Hematopoietic multipotent progenitor cell treated with erythropoietin and hydrocortisone succinate and interleukin-3 and kit ligand, for 15 days (in vitro differentiated cells): ENCODE results near the gene FKBP1B.
"Not testable (repeated sequence)": the region's sequence is repeated elsewhere in the genome, so short reads cannot be mapped to it uniquely, and the experiment has no call there.

Experiments used
- DNase-seq: peaks from one replicate; pipeline ENCODE4 v3.0.0-alpha.2; 2015; ENCODE audit warnings: low spot score

The FKBP1B gene

GRCh38 chr2:24022324-24022974, 27.1 kb upstream of the FKBP1B start:
- DNase-seq: no peak

GRCh38 chr2:24022975-24023575, 26.5 kb upstream of the FKBP1B start:
- DNase-seq: no peak

GRCh38 chr2:24024018-24024417, 25.5 kb upstream of the FKBP1B start:
- DNase-seq: no peak

GRCh38 chr2:24024996-24025663, 24.4 kb upstream of the FKBP1B start:
- DNase-seq: peak; percentile 60

- DNase-seq: no peak
These were observed 23.3 kb upstream of the FKBP1B start for GRCh38 chr2:24026233-24026632.

- no peak for DNase-seq
These were observed 10.6 kb upstream of the FKBP1B start for GRCh38 chr2:24038786-24039499.

GRCh38 chr2:24040511-24040910, 9.0 kb upstream of the FKBP1B start:
- DNase-seq: no peak

- not testable (repeated sequence) for DNase-seq
These were observed 6.4 kb upstream of the FKBP1B start for GRCh38 chr2:24043133-24043532.

GRCh38 chr2:24045511-24046508, 3.7 kb upstream of the FKBP1B start:
- DNase-seq: no peak

GRCh38 chr2:24046599-24046929, 3.0 kb upstream of the FKBP1B start:
- DNase-seq: no peak

GRCh38 chr2:24046930-24047702, 2.4 kb upstream of the FKBP1B start, which contains the start of gene WDCP:
Gene WDCP, minus strand, starts transcription at chr2:24047391. Its CDS starts 7,897 bp downstream, at chr2:24039494.
- peak; percentile 94 for DNase-seq

- DNase-seq: no peak
These were observed 1.9 kb upstream of the FKBP1B start for GRCh38 chr2:24047703-24048033.

- DNase-seq: peak; percentile 31
These were observed 614 bp upstream of the FKBP1B start for GRCh38 chr2:24048769-24049484.

- no peak for DNase-seq
These were observed 769 bp downstream of the FKBP1B start for GRCh38 chr2:24050041-24050979.

- no peak for DNase-seq
These were observed 2.3 kb downstream of the FKBP1B start for GRCh38 chr2:24051833-24052232.

GRCh38 chr2:24052951-24053350, 3.4 kb downstream of the FKBP1B start:
- DNase-seq: no peak

GRCh38 chr2:24054366-24055010, 4.9 kb downstream of the FKBP1B start:
- no peak for DNase-seq

GRCh38 chr2:24055750-24056149, 6.2 kb downstream of the FKBP1B start:
- DNase-seq: no peak
